HG02763 (cell line): Measurements from ENCODE around the gene PAPSS2.
"Not testable (repeated sequence)": the region's sequence is repeated elsewhere in the genome, so short reads cannot be mapped to it uniquely, and the experiment has no call there.

Source experiments
- ATAC-seq: cut with Tn5 transposase; IDR thresholded peaks from one replicate; pipeline ENCODE4 v1.9.1; 2021; ENCODE audit warnings: mild to moderate bottlenecking, moderate library complexity; ENCODE audit not compliant: unreplicated experiment

The PAPSS2 gene

DNA sequence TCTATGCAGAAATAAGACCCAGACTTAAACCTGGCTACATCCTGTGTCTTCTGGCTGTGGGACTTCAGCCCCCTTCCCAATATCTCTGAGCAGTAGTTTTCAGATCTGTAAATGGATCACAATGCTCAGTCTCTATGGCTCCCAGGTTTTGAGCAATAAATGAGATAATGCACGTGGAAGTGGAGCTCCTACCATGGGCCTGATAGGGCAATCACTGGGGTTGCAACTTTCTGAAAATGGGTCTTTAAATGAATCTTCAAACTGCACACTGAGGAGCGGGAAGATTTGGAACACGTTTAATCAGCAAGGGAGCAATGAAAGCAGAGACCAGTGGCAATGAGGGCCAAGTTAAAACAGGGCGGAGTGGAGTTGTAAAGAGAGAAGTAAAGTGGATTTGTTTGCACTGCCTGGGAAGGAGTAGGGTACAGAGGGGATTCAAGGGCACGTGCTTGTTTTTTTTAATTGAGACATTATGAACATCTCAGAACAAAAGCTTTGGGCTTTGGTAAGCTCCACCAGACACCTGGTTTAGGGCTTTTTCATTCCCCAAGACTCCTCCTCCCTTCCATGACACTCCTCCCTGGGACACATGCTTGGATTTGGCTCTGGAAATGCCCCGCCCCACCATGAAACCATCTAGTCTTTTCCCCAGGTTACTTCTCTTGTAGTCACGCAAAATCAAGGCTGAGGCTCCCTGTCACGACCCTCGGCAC, 42.7 kb downstream of the PAPSS2 start:
- no peak for ATAC-seq

DNA sequence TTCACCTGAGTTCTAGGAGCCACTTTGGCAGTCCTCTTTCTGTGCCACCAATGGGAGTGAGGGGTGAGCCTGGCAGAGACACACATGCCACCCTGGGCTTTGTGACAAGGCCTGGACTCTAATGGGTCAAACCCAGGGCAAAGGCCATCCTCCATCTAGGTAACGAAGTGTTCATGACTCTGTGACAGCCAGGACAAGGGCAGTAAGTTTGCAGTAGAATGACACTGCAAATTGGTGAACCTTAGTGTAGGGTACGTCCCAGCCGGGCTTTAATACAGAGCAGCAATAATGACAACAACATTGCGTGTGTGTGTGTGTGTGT, 43.3 kb downstream of the PAPSS2 start:
- no peak for ATAC-seq

DNA sequence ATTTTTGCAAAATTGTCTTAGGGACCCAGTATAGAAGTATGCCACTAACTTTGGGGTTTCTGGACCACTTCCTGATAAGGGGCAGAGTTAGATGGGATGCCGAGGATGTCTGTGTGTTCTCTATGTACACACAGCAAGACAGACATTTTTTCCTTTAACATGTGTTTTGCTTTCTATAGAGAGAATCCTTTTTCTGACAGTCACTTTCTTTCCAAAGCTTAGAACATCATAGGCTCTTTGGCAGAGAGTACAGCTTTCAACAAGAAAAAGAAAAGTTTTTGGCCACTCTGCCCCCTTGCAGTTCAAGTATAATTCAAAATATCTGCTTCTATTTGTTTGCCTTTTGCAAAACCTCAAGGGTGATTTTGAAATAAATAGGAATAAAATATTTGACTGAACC, 44.1 kb downstream of the PAPSS2 start:
- ATAC-seq: no peak

DNA sequence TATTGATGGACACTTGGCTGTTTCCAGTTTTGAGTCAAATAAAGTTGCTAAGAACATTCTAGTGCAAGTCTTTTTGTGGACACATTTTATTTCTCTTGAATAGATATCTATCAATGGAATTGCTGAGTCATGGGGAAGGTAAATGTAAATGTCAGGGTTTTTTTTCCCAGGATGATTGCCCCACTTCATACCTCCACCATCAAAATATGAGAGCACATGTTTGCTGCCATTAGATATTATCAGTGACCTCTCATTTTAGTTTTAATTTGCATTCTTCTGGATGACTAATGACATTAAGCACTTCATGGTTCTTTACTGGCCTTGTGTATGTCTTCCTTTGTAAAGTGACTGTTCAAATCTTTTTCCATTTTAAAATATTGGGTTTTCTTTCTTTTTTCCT, 45.7 kb downstream of the PAPSS2 start:
- no peak for ATAC-seq

DNA sequence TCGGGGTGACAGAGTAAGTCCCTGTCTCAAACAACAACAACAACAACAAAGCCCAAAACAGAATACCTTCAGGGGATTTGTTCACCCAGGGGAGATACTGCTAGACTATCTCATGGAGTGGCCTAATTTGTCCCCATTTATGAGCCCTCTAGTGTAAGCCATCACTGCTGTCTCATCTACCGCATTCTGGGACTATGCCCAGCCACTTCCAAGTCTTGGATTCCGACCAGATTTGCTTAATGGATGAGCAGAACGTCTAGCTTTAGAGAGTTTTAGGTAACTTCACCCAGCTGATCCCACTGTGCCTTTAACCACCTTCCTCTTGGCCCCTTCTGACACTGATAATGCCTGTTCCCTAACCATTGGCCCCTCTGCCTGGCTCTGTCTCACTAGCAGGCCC, 47.1 kb downstream of the PAPSS2 start:
- no peak for ATAC-seq

DNA sequence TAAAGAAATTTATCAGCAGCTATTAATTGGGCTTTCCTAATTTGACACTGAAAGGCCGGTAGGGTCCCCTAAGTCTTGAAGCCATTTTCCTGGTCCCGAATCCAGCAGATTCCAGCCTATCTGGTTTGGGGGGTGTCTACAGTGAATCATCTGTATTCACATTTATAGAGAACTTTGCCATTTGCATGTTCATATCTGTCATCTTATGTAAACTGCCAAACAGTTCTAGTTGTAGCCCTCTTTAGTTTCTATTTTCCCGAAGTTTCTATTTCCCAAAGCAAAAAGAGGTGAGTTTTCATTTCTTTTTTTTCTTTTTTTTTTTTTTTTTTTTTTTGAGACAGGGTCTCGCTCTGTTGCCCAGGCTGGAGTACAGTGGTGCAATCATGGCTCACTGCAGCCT, 47.6 kb downstream of the PAPSS2 start:
- ATAC-seq: no peak

DNA sequence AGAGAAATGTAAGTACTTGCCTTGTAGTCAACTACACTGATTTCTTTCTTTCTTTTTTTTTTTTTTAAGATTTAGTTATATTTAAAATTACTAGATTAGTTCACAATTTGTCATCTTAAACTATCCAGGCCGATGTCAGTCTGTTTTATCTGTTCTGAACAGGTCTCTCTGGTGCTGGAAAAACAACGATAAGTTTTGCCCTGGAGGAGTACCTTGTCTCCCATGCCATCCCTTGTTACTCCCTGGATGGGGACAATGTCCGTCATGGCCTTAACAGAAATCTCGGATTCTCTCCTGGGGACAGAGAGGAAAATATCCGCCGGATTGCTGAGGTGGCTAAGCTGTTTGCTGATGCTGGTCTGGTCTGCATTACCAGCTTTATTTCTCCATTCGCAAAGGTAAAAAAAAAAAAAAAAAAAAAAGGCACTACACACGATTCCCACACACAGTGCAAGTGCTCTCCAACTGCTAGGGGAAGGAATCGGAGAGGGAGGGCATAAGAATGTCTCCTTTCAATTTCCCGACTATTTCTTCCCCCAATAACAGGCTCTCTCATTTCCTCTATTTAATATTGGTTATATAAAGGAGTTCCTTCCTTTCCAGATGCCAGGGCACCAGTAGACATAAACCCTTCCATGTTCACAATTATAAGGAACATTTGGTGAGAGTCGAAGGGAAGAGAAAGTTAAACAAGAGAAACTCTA, 53.4 kb downstream of the PAPSS2 start:
- ATAC-seq: no peak

DNA sequence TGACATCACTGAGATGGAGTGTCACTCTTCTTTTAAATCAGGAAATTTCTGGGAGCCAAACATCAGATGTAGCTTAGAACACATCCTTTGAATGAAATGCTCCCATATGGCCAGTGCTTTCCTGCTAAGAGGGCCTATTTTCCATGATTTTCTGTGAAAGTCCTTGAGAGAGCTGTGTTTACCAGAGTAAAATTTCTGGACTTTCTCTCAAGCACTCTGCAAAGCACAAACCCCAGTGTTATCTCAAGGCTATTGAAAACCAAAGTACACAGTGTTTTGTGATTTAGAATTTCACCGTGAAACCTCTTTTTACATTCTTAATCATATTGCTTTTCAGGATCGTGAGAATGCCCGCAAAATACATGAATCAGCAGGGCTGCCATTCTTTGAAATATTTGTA, 54.0 kb downstream of the PAPSS2 start:
- ATAC-seq: no peak

DNA sequence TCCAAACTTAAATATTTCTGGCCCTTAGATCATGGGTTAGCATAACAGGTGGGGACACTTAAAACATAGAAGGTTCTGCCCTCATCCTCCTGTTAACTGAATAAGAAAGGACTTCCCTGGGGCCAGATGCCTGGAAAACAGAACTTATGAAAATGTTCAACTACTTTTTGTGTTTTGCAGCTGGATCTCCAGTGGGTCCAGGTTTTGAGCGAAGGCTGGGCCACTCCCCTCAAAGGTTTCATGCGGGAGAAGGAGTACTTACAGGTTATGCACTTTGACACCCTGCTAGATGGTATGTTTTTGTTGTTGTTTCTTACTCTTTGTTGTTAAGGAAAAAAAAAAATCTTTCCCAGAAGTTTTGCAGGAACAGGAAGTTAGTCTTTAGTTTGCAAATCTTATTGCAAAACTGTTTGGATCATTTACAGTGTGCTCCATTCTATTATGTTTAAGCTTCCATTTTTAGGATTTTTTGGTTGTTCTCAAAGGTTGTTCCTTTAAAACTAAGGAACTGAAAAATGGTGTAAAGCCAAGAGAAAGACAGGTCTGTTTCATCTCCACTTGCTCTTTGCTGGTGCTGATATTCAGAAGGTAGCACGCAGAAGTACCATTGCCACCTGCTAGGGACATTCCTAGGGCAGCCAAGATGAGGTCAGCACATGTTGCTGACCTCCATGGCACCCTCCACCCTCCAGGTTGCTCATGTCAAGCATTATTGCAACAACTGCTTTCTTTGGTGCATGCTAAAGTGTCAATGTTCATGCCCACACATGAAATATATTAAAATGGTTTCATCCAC, 56.1 kb downstream of the PAPSS2 start:
- no peak for ATAC-seq

DNA sequence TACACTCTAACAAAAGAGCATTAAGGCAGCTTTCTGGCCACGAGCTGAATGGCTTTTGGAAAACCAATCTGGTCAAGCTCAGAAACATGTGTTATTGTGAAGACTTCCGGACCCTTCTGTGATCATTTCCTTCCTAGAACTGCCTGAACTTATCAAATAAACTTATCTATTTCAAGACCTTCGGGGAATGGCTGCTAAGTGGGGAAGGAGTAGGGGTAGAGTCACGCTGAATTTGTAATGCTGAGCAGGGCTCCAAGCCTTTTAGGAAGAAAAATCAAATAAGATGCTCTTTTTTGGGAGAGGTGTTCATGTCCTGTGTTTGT, 56.6 kb downstream of the PAPSS2 start:
- ATAC-seq: no peak

DNA sequence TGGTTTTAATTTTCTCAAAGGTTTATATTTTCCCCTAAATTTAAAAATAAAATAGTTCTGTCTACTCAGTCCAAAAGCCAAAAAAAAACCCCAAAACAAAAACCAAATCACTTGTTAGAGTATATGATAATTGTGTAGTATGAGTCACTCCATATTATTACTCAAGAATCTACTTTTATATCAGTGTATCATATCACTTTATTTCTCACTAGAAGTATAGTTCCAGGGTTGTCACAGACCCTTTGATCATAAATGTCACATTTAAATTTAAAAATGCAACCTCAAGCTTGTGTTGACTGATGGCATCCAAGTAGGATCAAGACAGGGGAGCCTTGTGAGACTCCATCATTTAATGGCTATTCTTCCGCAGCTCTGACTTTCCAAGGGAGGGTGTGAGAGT, 61.0 kb downstream of the PAPSS2 start:
- ATAC-seq: no peak

DNA sequence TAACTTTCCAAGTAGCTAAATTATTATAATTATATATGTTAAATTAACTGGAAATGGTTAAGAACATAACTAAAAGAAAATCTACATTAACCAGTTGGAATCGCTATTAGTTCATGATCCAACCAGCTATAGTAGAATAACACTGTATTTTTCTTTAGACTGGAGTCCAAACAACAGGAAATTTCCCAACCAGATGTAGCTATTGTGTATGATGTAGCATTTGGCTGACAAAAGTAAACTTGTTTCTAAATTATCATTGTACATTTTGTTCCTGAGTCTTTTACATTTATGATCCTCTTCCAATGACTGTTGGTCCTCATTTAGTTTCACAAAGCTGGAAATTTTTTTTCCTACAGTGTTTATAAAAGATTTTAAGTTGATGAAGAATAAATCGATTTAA, 62.1 kb downstream of the PAPSS2 start:
- no peak for ATAC-seq

DNA sequence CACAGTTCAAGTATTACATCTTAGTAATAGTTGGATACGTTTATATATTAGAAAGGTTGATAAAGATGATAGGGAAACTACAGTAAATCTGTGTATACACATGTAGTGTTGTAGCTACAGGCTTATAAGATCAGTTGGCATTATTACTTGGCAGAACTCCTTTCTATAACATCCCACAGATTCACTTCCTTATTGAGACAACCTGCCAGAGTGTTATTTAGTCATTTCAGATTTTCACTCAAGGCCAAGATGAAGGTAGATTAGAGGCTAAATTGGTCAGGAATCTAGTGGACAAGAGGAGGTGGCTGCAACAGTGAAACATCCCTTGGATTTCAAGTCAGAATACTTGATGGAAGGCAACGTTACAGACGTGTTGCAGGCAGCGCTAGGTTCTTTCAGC, 63.0 kb downstream of the PAPSS2 start:
- no peak for ATAC-seq

DNA sequence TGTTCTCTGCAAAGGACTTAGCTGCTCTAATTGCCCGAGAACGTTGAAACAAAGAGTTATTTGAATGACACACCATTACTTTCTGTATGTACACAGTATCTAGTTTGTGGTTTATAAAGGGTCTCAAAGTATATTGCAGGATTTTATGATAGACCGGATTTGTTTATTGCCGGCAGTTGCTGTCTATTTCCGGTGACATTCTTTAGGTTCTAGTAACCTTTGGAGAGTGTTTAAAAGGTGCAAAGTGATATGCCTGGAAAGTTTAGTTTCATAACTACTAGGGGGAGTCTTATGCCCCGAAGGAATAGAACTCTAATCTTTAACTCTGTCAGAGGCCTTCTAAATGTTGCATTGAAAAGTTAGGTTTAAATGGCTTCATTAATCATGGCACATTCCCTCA, 63.8 kb downstream of the PAPSS2 start:
- no peak for ATAC-seq

DNA sequence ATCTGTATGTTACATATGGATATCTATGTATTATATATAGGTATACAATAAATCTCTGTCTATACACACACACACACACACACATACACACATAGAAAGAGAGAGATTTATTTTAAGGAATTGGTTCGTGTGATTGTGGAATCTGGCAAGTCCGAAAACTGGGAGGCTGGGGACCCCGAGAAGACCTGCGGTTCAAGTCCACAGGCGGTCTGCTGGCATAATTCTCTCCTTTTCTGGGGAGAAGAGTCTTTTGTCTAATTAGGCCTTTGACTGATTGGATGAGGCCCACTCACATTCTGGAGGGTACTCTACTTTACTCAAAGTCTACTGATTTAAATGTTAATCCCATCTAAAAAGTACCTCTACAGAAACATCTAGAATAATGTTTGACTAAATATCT, 65.1 kb downstream of the PAPSS2 start:
- no peak for ATAC-seq

DNA sequence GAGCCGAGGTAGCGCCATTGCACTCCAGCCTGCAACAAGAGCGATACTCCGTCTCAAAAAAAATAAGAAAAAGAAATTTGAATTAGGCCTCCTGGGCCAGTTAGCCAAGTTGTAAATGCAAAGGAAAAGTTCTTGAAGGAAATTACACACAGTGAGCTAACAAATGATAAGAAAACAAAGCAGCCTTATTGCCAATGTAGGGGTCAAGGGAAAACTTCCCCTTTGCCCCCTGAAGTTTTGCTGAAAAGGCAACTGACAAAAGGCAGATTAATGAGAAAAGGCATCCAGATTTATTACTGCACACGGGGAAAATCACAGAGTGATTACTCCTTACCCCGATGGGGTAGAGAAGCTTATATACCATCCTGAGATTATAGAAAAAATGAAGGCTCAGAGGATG, 70.3 kb downstream of the PAPSS2 start:
- ATAC-seq: no peak

DNA sequence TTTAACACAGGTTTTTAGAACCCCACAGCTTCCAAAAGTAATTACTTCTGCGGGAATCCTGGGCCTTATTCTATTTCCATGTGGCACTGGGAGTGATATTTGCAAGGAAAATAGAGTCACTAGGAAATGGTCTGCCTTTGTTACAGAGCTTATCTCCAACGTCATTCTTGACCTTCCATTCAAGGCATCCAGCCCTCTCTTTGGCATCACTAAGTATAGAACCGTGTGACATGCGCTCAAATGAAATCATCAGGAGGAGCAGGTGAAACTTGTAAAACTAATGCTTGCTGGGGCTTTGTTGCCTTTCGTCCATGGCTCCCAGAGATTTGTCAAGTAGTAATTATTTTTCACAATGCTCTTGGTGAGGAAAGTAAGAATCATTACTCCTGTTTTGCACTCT, 73.4 kb downstream of the PAPSS2 start:
- ATAC-seq: no peak

DNA sequence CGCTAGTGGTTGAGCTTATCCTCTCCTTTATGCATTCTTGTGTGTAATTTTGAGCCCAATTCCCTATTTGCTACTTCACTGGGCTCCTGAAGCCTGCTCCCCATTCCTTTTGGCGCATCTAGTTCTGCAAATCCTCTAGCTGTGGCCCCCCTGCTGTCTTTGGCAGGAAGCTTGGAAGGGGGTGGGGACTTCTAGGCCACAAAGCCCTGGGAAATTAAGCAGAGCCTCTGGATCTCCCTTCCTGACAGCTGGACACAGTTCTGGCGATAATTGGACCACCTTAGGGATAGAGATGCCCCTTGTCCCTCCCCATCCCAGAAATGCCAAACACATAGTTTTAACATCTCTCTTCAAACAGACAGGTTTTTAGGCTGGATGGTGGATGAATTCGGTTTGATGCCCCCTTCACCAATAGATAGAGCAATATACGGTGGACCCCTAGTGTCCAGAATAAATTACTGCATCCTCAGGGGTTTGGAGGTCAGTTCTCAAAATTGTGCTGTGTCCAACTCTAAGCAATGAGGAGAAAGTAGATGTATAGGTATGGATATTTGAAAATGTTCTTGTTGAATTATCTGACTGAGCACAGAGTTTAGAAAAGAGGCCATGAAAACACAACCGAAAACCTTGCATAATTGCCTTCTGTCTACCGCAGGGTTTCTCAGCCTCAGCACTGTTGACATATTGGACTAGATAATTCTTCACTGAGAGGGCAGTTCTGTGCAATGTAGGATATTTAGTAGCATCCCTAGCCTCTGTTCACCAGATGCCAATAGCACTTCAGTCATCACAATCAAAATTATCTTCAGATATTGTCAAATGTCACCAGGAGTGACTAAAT, 75.5 kb downstream of the PAPSS2 start:
- ATAC-seq: no peak

DNA sequence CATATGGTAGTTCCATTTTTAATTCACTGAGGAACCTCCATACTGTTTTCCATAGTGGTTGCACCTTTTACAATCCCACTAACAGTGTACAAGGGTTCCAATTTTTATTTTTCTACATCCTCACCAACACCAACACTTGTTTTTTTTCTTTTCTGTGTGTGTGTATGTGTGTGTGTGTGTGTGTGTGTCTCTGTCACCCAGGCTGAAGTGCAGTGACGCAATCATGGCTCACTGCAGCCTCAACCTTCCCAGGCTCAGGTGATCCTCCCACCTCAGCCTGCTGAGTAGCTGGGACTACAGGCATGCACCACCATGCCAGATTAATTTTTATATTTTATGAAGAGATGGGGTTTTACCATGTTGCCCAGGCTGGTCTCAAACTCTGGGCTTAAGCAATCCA, 78.6 kb downstream of the PAPSS2 start:
- ATAC-seq: not testable (repeated sequence)

DNA sequence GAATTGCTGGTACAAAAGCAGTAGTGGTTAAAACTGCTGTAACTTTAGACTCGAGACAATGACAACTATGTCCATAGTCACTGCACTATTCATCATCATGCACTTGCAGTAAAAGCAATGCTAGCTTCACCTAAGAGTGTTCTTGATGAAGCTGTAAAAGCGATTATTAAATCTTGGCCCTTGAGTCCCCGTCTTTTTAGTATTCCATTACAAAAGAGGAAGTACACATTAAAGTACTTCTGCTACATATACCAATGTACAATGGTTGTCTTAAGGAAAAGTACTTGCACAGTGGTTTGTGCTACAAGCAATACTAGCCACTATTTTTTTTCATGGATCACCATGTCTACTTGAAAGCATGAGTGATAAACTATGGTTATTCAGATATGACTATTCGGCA, 80.0 kb downstream of the PAPSS2 start:
- ATAC-seq: no peak

DNA sequence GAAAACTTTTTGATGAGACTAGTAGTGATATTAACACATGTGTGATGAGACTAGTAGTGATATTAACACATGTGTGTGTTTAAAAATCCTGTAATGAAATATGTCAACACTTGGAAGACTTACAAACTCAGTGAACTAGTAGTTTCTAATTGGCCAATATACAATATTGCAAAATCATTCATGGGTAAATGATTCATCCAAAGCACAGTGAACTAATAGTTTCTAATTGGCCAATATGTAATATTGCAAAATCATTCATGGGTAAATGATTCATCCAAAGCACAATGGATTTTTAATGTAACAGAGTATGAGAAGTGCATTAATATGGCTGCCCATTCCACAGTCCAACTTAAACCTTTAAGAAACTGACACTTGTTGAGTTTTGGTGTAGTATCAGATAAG, 80.6 kb downstream of the PAPSS2 start:
- no peak for ATAC-seq
